GM19099 (cell line): ENCODE measurements around the gene EIF4G1.

Experiments
- POLR2A ChIP-seq: IDR thresholded peaks from 3 replicates; pipeline ENCODE4 v1.6.1; 2011; ENCODE audit warnings: low read depth; ENCODE audit not compliant: insufficient read length; ENCODE audit errors: extremely low read depth

The EIF4G1 gene

GRCh38 chr3:184336547-184337398, 22.4 kb downstream of the EIF4G1 start:
- no peak for TF ChIP-seq POLR2A

- TF ChIP-seq POLR2A: no peak
Measured at GRCh38 chr3:184337399-184337714, 23.0 kb downstream of the EIF4G1 start, which contains the start of gene FAM131A. FAM131A (plus strand) TSS chr3:184337600; CDS start chr3:184337631, 31 bp downstream.

GRCh38 chr3:184337981-184338380, 23.6 kb downstream of the EIF4G1 start:
- no peak for TF ChIP-seq POLR2A

GRCh38 chr3:184338511-184338945, 24.1 kb downstream of the EIF4G1 start:
- TF ChIP-seq POLR2A: no peak

- TF ChIP-seq POLR2A: no peak
Measured at GRCh38 chr3:184339001-184339400, 24.6 kb downstream of the EIF4G1 start.

GRCh38 chr3:184341925-184342324, 27.5 kb downstream of the EIF4G1 start:
- no peak for TF ChIP-seq POLR2A

GRCh38 chr3:184343200-184343876, 28.9 kb downstream of the EIF4G1 start:
- TF ChIP-seq POLR2A: no peak

GRCh38 chr3:184344579-184345316, 30.3 kb downstream of the EIF4G1 start:
- TF ChIP-seq POLR2A: no peak

GRCh38 chr3:184345317-184346144, 31.1 kb downstream of the EIF4G1 start:
- TF ChIP-seq POLR2A: no peak

- no peak for TF ChIP-seq POLR2A
Measured at GRCh38 chr3:184346480-184347190, 32.2 kb downstream of the EIF4G1 start.

GRCh38 chr3:184347321-184348056, 33.1 kb downstream of the EIF4G1 start:
- TF ChIP-seq POLR2A: no peak

GRCh38 chr3:184348057-184348382, 33.6 kb downstream of the EIF4G1 start:
- no peak for TF ChIP-seq POLR2A
